HG02642 (cell line): ENCODE results near the gene MAPKBP1.
"Not testable (repeated sequence)": the region's sequence is repeated elsewhere in the genome, so short reads cannot be mapped to it uniquely, and the experiment has no call there.

Experiments
- ATAC-seq: cut with Tn5 transposase; IDR thresholded peaks from one replicate; pipeline ENCODE4 v1.9.1; 2021; ENCODE audit warnings: mild to moderate bottlenecking; ENCODE audit not compliant: unreplicated experiment, poor library complexity

Gene MAPKBP1

DNA sequence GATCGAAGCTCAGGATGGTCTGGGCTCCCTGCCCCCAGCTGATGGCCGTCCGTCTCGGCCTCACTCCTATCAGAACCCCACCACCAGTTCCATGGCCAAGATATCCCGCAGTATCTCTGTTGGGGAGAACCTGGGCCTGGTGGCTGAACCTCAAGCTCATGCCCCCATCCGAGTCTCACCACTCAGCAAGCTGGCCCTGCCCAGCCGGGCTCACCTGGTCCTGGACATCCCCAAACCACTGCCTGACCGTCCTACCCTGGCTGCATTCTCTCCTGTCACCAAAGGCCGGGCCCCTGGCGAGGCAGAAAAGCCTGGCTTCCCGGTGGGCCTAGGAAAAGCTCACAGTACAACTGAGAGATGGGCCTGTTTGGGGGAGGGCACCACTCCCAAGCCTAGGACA is 49.2 kb downstream of the MAPKBP1 start:
- ATAC-seq, result no peak

DNA sequence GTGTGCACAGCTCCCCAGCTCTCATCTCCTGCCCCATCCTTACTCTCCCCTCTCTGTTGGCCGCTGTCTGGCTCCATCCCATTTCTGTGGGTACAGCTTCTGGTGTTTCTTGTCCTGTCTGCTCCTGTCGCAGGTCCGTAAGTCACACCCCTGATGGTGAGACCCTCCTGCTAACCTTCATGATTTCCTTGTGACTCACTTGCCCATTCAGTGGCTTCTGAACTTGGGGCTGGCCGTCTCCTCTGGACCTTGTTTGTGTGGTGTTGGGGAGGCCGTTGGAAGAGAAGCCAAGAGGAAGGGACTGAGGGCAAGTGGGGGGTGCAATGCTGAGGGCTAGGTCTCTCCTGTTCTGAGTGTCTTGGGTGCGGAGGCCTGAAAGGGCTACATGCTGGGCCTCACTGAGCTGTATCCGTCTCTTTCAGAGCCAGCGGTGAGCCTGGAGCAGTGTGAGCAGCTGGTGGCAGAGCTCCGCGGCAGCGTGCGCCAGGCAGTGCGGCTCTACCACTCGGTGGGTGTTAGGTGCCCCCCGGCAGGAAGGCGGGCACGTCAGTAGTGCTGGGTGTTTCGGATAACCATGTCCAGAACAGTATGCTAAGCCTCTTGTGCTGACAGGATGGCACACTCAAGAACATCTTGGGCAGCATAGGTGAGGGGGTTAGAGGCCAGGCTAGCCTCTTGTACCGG is 49.9 kb downstream of the MAPKBP1 start:
- no peak for ATAC-seq

DNA sequence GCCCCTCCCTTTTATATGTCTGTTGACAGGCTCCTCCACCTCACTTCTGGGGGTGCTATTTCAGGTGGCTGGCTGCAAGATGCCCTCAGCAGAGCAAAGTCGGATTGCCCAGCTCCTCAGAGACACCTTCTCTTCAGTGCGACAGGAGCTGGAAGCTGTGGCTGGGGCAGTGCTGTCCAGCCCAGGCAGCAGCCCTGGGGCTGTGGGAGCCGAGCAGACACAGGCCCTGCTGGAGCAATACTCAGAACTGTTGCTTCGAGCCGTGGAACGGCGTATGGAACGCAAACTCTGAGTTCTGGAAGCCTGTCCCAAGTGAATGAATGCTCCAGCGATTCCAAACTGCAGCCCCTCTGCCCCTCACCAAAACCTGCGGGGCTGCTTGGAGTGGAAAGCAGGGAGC is 50.9 kb downstream of the MAPKBP1 start:
- ATAC-seq, result no peak

DNA sequence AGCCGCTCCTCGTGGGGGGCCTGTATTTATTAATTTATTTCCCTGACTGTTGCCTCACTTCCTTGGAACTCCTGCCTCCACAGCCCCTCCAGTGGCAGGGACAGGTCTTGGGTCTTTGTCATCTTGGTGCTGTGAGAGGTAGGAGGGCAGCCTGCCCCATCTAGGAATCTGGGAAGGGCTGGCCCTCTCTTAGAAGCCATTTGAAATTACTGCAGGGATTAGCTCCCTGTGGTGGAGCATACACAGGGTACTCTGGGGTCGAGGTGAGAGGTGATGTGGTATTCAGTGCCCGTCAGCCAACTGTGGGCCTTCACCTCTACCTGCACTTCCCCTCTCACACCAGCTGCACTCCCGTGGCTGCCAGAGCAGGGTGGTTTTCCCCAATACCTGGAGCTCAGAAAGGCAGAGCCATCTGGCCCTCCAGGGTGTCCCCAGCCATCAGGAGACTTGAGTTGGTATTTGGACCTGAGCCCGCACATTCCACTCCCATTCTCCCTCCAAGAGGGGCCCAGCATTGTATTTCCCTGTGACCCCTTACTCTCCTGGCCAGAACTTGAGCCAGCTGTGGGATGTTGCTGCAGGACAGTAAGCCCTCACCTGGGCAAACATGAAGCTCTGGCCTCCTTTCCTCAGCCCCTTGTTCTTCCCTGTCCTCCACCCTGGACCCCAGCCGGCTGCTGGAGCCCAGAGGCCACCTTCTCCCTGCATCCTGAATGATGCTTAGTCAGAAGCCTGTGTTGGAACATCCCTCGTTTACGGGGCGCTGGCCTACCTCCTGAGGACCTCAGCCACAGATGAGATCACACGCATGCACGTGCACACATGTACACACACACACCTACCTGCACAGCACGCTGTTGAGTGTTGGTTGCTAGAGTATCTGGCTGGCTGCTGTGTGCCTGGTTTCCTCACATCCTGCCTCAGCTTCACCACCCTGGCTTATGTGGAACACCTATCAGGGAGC is 51.6 kb downstream of the MAPKBP1 start:
- no peak for ATAC-seq

DNA sequence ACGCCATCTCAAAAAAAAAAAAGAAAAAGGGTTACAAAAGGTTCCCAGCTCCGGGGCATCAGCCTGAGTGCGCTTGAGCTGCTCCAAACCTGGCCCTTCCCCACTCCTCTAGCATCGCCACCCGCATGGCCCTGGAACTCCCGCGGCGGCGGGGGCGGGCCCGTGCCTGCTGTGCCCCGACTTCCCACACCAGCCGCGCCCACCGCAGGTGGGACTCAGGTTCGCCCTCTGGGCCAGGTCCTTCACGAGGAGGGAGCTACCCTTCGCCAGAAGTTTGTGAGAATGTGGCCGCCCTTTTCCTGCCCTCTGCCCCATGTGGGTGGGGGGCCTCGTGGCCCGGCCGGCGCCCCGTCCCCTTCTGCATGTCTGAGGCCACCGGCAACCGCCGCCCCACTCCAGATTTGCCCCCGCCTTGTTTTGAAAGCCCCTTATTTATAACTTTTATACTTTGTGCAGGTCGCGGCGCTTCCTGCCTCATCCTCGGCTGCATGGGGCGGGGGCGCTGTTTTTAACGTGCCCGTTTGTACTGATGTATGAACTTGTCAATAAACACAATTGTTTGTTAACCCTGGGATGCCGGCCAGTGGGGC is 53.1 kb downstream of the MAPKBP1 start:
- peak; percentile 4 for ATAC-seq

DNA sequence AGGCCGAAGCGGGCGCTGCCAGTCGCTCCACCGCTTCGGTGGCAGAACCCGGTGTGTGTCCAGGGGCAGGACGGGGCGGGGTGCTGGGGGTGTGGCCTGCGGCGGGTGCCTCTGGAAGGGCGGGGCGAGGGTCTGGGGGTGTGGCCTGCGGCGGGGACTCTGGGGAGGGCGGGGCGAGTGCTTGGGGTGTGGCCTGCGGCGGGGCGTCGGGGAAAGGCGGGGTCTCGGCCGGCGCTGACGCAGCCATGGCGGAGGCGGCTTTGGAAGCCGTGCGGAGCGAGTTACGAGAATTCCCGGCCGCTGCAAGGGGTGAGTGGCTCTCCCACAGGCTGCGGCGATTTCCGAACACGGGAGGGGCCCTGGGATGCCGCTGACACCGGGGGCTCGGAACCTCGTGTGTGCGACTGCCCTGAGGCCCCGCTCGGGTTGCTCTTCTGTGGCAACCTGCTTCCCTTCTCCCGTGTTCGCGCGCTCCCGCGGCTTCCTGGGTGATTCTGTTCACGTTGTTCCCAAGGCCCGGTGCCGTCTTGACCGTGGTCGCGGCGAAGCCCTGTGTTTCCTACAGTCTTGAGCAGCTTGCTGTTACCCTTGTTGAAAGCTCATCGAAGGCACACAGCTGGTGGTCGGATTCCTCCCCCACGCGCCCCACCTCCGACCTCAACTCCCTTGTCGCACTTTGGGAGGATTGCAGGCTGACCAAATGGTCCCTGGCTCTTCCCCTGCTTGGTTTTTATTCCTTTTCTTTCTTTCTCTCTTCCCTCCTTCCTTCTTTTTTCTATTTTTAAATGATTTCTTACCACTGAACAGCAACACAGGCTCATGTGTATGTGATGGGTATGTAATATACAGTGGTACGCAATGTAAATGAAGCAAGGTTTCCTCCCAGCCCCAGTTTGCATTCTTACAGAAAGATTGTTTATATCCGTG is 53.9 kb downstream of the MAPKBP1 start, which contains the start of gene JMJD7:
Gene JMJD7, plus strand, starts transcription at position 213 of the 927 bp plus-strand sequence. Its CDS starts 33 bp downstream, at position 246.
- peak; percentile 69 for ATAC-seq

DNA sequence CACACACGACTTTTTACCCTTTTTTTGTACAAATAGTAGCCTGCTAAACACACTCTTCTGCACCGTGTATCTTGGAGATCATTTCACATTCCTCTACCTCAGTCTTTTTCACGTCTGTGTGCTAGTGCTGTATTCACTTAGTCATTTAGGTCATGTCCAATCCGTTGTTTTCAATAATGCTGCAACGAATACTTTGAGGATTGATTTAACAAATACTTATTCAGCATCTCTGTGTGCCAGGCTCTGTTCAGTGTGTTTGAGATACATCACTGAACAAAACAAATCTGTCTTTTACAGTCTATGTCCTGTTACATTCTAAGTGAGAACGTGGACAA is 54.5 kb downstream of the MAPKBP1 start:
- no peak for ATAC-seq

DNA sequence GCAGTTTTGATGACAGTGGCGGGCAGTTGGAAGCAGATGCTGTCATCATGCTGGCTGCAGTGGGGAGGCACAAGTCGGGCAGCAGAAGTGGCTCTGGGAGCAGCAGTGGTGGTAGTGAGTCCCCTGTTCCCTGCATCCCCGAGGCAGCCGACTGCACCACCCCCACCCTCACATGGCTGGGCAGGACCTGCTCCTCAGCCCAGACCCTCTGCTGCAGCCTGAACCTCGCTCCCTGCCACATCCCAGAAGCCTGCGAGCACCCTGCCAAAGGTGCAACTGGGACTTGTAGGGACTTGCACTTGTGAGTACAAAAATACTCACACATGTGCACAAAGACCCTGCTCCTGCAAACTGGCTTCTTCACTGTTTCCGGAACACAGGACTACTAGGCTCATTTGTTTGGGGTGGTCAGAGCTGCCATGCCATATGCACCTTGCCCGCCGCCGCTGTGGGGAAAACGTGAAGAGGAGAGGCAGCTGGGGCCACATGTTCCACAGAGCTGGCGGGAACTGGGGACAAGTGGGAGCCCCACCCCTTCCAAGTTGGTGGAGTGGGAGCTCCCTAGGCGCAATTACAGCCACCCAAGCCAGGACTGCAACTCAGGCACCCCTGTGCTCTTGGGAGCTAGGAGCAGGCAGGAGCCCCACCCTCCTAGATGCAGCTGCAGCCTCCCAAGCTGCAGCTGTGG is 55.8 kb downstream of the MAPKBP1 start:
- ATAC-seq, result no peak

DNA sequence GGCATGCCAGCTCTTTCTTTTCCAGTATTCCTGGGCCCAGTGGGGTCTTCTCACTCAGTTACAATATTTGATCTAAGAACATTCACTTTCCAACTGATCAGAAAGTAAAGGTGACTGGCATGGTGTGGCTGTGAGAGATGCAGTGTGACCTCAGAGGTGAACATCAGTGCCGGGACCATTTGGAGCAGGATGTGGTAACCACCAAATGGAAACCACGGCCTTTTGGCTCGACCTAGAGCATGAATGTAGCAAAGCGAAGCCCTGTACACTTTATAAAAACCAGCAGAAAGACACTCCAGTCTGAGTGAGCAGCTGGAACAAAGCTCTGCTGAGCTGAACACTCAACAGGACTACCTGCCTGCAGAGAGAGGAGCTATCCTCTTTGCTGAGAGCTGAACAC is 57.0 kb downstream of the MAPKBP1 start:
- ATAC-seq, result not testable (repeated sequence)

DNA sequence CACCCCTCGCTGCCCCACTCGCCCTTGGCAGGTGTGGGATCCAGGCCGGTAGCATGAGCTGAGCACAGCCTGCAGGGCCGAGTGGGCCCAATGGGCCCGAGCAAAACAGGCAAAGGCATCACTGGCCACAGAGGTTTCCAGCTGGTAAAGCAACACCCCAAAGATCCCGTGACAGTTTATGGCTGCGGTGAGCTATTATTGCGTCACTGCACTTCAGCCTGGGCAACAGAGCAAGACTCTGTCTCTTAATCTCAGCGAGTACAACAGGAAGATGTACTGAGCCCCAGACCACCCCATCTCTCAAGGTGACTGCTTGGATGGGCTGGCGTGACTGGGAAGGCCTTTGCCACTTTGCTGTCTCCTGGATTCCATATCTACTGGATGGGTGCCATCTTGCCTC is 57.9 kb downstream of the MAPKBP1 start:
- no peak for ATAC-seq

DNA sequence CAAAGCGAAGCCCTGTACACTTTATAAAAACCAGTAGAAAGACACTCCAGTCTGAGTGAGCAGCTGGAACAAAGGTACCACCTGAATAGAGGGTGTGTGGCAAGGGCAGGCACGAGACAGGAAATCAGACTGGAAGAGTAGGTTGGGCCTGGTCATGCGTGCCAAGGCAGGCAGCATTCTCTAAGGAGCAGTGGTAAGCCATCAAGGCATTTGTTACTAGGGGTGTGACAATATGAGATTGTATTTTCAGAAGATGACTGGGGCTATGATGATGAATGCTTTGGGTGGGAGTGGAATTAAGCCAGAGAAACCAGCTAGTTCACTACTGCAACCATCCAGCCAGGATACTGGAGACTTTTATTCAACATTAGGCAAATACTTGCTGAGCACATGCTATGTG is 58.6 kb downstream of the MAPKBP1 start:
- ATAC-seq, result no peak

DNA sequence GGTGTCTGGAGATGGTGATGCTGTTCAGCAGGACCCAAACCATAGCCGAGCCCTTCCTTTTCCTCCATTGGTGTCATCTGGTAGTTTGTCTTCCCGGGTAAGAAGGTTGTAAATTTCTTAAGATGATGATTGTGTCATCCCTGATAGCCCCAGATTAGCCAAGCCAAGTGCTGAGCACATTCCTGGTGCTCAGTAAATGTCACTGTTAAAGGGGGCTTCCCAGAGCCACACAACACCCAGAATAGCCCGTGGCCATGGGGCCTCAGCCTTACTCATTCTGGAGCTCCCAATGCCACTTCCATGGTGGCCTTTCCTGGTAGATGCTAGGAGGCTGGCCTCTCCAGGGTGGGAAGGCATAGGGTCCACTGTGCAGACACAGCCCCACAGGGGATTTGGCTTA is 59.8 kb downstream of the MAPKBP1 start:
- ATAC-seq, result no peak

DNA sequence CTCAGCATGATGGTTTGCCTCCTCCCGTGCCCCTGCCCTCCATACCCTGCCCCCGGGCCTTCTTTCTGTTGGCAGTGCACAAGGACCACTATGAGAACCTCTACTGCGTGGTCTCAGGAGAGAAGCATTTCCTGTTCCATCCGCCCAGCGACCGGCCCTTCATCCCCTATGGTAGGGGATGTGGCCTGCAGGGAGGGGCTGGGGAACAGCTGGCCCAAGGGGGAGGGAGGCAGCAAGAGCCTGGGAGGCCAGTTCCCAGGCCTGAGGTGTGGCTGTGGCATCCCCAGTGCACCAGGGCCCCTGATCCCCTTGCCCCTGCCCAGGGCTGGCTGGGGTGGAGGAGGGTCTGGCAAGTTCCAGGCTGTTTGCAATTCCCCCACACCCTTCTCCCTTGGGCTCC is 61.8 kb downstream of the MAPKBP1 start:
- ATAC-seq, result no peak

DNA sequence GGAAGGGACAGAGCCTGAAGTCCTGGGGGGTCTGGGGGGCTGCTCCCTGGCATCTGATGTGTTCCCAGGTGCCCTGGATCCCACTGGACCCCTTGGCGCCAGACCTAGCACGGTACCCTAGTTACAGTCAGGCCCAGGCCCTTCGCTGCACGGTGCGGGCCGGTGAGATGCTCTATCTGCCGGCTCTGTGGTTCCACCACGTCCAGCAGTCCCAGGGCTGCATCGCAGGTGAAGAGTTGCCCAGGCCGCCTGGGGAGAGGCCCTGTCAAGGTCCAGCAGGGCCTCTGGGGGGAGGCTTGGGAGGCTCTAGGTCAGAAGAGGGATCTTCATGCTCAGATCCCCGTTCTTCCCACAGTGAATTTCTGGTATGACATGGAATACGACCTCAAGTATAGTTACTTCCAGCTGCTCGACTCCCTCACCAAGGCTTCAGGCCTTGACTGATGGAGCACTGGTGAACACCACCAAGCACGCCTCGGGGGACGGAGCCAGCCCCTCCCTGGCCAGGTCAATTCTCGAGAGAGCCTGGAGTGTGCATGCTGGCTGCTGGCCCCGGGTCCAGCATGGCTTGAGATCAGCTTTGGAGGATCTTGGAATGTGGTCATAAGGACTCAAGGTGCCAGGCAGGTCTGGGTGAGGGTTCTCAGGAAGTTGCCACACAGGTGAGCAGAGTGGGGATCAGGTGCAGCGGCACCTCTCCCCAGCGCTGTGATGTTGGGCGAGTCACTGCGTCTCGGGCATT is 62.6 kb downstream of the MAPKBP1 start:
- no peak for ATAC-seq

DNA sequence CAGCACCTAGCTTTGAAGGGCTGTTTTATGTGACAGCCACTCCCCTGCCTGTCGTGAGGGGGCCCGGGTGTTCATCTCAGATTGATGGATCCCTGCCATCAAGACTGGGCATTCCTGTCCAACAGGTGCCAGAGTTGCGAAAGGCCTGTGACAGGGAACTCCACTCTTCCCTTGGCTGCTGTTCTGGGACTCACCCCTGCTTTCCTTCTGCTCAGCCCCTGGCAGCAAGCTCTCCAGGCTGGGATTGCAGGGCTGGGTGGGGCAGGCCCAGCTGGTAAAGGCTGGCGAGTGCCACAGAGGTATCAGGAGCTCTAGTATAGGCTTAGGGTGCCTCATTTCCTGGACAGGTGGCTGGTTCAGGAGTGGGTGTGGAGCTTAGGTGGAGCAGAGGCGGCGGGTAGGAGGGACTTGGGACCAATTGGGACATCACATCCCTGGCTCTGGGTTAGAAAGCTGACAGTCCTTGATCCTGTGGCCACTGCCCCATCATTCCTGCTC is 64.2 kb downstream of the MAPKBP1 start, which contains the start of gene PLA2G4B:
Gene PLA2G4B, plus strand, starts transcription at position 448 of the 498 bp plus-strand sequence. CDS start 67 bp downstream, outside the sequence.
- no peak for ATAC-seq

DNA sequence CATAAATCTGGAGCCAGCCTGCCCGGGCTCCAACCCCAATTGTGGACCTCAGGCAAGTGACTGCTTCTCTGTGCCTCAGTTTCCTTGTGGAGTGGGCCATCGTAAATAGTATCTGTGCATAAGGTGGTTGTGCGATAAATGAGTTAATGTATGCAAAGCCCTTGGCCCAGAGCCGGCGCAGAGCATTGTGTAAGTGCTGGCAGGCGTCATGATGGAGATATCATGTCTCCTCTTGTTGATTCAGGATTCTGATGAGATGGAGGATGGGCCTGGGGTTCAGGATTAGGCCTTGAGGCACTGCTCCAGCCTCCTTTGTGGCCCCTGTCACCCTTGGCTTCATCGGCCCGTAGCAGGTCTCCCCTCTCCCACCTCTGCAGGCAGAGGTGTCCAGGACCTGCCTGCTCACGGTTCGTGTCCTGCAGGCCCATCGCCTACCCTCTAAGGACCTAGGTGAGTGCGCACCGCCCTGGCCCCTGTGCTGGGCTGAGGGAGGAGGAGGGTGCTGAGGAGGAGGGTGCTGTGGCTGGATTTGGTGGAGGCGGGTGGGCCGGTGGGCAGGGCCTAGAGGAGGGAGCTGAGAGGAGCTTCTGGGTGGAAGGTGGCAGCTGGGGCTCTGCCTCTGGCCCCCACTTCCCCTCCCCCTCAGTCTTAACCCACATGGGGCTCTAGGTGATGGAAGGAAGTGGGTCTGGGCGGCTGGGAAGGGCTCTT is 65.7 kb downstream of the MAPKBP1 start:
- ATAC-seq, result no peak

DNA sequence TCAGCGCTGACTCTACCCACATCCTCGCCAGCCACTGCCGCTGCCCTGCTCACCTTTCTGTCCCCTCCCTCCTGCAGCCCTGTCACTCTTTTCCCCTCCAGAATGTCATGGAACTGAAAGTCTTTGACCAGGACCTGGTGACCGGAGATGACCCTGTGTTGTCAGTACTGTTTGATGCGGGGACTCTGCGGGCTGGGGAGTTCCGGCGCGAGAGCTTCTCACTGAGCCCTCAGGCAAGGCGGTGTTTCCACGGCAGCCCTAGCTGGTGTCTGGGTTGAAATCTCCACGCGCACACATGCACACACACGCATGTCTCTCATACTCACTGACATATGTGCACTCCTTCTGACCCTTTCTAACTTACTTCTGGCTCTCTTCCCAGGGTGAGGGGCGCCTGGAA is 66.4 kb downstream of the MAPKBP1 start:
- ATAC-seq, result no peak

DNA sequence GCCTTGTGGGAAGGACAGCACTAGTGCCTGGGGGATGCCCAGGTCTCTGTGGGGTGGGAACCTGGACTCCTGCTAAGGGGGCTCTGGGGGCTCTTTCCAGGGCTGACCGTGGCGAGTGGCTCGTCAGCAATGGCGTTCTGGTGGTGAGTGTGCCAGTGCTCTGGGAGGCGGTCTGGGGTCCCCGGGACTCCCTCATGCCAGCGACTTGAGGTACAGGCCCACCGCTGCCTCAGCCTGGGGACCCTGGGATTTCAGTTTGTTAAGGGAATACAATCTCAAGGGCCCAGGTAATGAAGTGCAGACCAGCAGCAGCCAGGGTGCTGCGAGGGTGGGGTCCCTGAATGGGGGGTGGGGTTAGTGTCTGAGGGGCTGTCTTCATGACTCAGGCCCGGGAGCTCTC is 66.8 kb downstream of the MAPKBP1 start:
- ATAC-seq, result no peak
